Stimulated activated naive CD8-positive, alpha-beta T cell treated with anti-CD3 and anti-CD28 coated beads, Interleukin-15, Interleukin-2, amounts not matched to agents 100 ng/mL and 50 ng/mL, for 24 hours (primary cell): Measurements from ENCODE around the gene VDAC2.
"Not testable (repeated sequence)": the region's sequence is repeated elsewhere in the genome, so short reads cannot be mapped to it uniquely, and the experiment has no call there.

Experiments used
- H3K27ac Mint-ChIP-seq: one replicate; pipeline ENCODE4 v1.8.0; 2021; ENCODE audit warnings: mild to moderate bottlenecking, mixed read lengths
- H3K27me3 Mint-ChIP-seq: one replicate; pipeline ENCODE4 v1.8.0; 2021; ENCODE audit warnings: mixed read lengths
- H3K36me3 Mint-ChIP-seq: one replicate; pipeline ENCODE4 v1.8.0; 2021; ENCODE audit warnings: low read depth, mixed read lengths
- H3K4me1 Mint-ChIP-seq: one replicate; pipeline ENCODE4 v1.8.0; 2021; ENCODE audit warnings: low read depth, mixed read lengths
- H3K4me3 Mint-ChIP-seq: one replicate; pipeline ENCODE4 v1.8.0; 2021; ENCODE audit warnings: mild to moderate bottlenecking, mixed read lengths
- H3K9me3 Mint-ChIP-seq: one replicate; pipeline ENCODE4 v1.8.0; 2021; ENCODE audit warnings: mixed read lengths

VDAC2 gene

GRCh38 chr10:75210282-75211006, at the start of gene VDAC2:
TSS of gene VDAC2 (plus strand) at chr10:75210796. CDS start at chr10:75211159, 363 bp downstream.
- peaks cover 34% of the 10 kb centered on the region for H3K36me3 Mint-ChIP-seq
- peak within 1 kb of the TSS; percentile 100 for H3K27ac Mint-ChIP-seq
- H3K4me3 Mint-ChIP-seq = peak within 1 kb of the TSS; percentile 95
- H3K4me1 Mint-ChIP-seq = peaks cover 50% of the 10 kb centered on the region
- no peaks in the 10 kb centered on the region for H3K27me3 Mint-ChIP-seq
- H3K9me3 Mint-ChIP-seq = no peaks in the 10 kb centered on the region

GRCh38 chr10:75165684-75166622, 44.6 kb upstream of the VDAC2 start:
- H3K27me3 Mint-ChIP-seq = no peaks in the 10 kb centered on the region
- peaks cover 35% of the 10 kb centered on the region for H3K36me3 Mint-ChIP-seq
- peak overlapping the region; percentile 84 for H3K27ac Mint-ChIP-seq
- peak overlapping the region; percentile 68 for H3K4me3 Mint-ChIP-seq
- H3K9me3 Mint-ChIP-seq = no peaks in the 10 kb centered on the region
- peaks cover 56% of the 10 kb centered on the region for H3K4me1 Mint-ChIP-seq

- peaks cover 35% of the 10 kb centered on the region for H3K36me3 Mint-ChIP-seq
- H3K27me3 Mint-ChIP-seq = no peaks in the 10 kb centered on the region
- peaks cover 50% of the 10 kb centered on the region for H3K4me1 Mint-ChIP-seq
- peak overlapping the region; percentile 68 for H3K4me3 Mint-ChIP-seq
- H3K27ac Mint-ChIP-seq = peak overlapping the region; percentile 84
- H3K9me3 Mint-ChIP-seq = no peaks in the 10 kb centered on the region
Measured at GRCh38 chr10:75166623-75166972, 44.0 kb upstream of the VDAC2 start.

- H3K4me3 Mint-ChIP-seq = no peak overlapping the region
- peak overlapping the region; percentile 76 for H3K27ac Mint-ChIP-seq
- no peaks in the 10 kb centered on the region for H3K27me3 Mint-ChIP-seq
- H3K9me3 Mint-ChIP-seq = no peaks in the 10 kb centered on the region
- peaks cover 33% of the 10 kb centered on the region for H3K36me3 Mint-ChIP-seq
- peaks cover 49% of the 10 kb centered on the region for H3K4me1 Mint-ChIP-seq
Measured at GRCh38 chr10:75168275-75168674, 42.3 kb upstream of the VDAC2 start.

- Mint-ChIP-seq H3K27me3 (no peaks in the 10 kb centered on the region), H3K27ac (no peak overlapping the region), H3K36me3 (peaks cover 33% of the 10 kb centered on the region), H3K9me3 (no peaks in the 10 kb centered on the region), H3K4me3 (no peak overlapping the region), H3K4me1 (peaks cover 41% of the 10 kb centered on the region)
Measured at GRCh38 chr10:75170215-75170614, 40.4 kb upstream of the VDAC2 start.

- peak overlapping the region; percentile 61 for H3K27ac Mint-ChIP-seq
- H3K4me3 Mint-ChIP-seq = no peak overlapping the region
- H3K27me3 Mint-ChIP-seq = no peaks in the 10 kb centered on the region
- H3K4me1 Mint-ChIP-seq = peaks cover 18% of the 10 kb centered on the region
- H3K36me3 Mint-ChIP-seq = peaks cover 38% of the 10 kb centered on the region
- no peaks in the 10 kb centered on the region for H3K9me3 Mint-ChIP-seq
Measured at GRCh38 chr10:75175046-75175445, 35.5 kb upstream of the VDAC2 start.

- Mint-ChIP-seq H3K4me1 (peaks cover 28% of the 10 kb centered on the region), H3K4me3 (no peak overlapping the region), H3K27ac (no peak overlapping the region), H3K9me3 (no peaks in the 10 kb centered on the region), H3K27me3 (no peaks in the 10 kb centered on the region), H3K36me3 (peaks cover 35% of the 10 kb centered on the region)
Measured at GRCh38 chr10:75176046-75176445, 34.5 kb upstream of the VDAC2 start.

GRCh38 chr10:75176736-75177135, 33.9 kb upstream of the VDAC2 start:
- Mint-ChIP-seq H3K27ac (no peak overlapping the region), H3K4me3 (no peak overlapping the region), H3K27me3 (no peaks in the 10 kb centered on the region), H3K4me1 (peaks cover 34% of the 10 kb centered on the region), H3K9me3 (no peaks in the 10 kb centered on the region), H3K36me3 (peaks cover 41% of the 10 kb centered on the region)

- no peaks in the 10 kb centered on the region for H3K9me3 Mint-ChIP-seq
- no peak overlapping the region for H3K4me3 Mint-ChIP-seq
- H3K27ac Mint-ChIP-seq = peak overlapping the region; percentile 26
- H3K4me1 Mint-ChIP-seq = peaks cover 41% of the 10 kb centered on the region
- no peaks in the 10 kb centered on the region for H3K27me3 Mint-ChIP-seq
- peaks cover 44% of the 10 kb centered on the region for H3K36me3 Mint-ChIP-seq
Measured at GRCh38 chr10:75179657-75180177, 30.9 kb upstream of the VDAC2 start.

GRCh38 chr10:75180592-75180991, 30.0 kb upstream of the VDAC2 start:
- H3K27ac Mint-ChIP-seq = peak overlapping the region; percentile 68
- H3K4me3 Mint-ChIP-seq = no peak overlapping the region
- no peaks in the 10 kb centered on the region for H3K27me3 Mint-ChIP-seq
- H3K4me1 Mint-ChIP-seq = peaks cover 35% of the 10 kb centered on the region
- no peaks in the 10 kb centered on the region for H3K9me3 Mint-ChIP-seq
- H3K36me3 Mint-ChIP-seq = peaks cover 38% of the 10 kb centered on the region

- Mint-ChIP-seq H3K9me3 (no peaks in the 10 kb centered on the region), H3K36me3 (peaks cover 36% of the 10 kb centered on the region), H3K4me1 (peaks cover 34% of the 10 kb centered on the region), H3K4me3 (peak overlapping the region; percentile 30), H3K27me3 (no peaks in the 10 kb centered on the region), H3K27ac (peak overlapping the region; percentile 70)
Measured at GRCh38 chr10:75181073-75181472, 29.5 kb upstream of the VDAC2 start.

GRCh38 chr10:75186310-75186709, 24.3 kb upstream of the VDAC2 start:
- no peak overlapping the region for H3K4me3 Mint-ChIP-seq
- no peaks in the 10 kb centered on the region for H3K27me3 Mint-ChIP-seq
- H3K27ac Mint-ChIP-seq = no peak overlapping the region
- peaks cover 14% of the 10 kb centered on the region for H3K36me3 Mint-ChIP-seq
- H3K9me3 Mint-ChIP-seq = no peaks in the 10 kb centered on the region
- peaks cover 21% of the 10 kb centered on the region for H3K4me1 Mint-ChIP-seq

- no peaks in the 10 kb centered on the region for H3K27me3 Mint-ChIP-seq
- H3K9me3 Mint-ChIP-seq = no peaks in the 10 kb centered on the region
- no peak overlapping the region for H3K4me3 Mint-ChIP-seq
- H3K4me1 Mint-ChIP-seq = peaks cover 10% of the 10 kb centered on the region
- H3K36me3 Mint-ChIP-seq = peaks cover 7% of the 10 kb centered on the region
- H3K27ac Mint-ChIP-seq = peak overlapping the region; percentile 45
Measured at GRCh38 chr10:75187961-75188426, 22.6 kb upstream of the VDAC2 start.

GRCh38 chr10:75188522-75188921, 22.1 kb upstream of the VDAC2 start:
- H3K36me3 Mint-ChIP-seq, H3K4me1 Mint-ChIP-seq, H3K27me3 Mint-ChIP-seq, H3K9me3 Mint-ChIP-seq, H3K4me3 Mint-ChIP-seq: not testable (repeated sequence)
- peak overlapping the region; percentile 45 for H3K27ac Mint-ChIP-seq
